Psoas muscle (tissue), 8 donors: ENCODE data around the gene CCL21. TPM values are rescaled to one million over a fixed set of nuclear protein-coding genes. Genes with fewer than 3 reads are reported as not detected.
"Not testable (repeated sequence)": the region's sequence is repeated elsewhere in the genome, so short reads cannot be mapped to it uniquely, and the experiment has no call there.

Source experiments
- ATAC-seq, 4 donors: fragments of 200-7000 bp; cut with Tn5 transposase; one replicate each; pipeline ENCODE4 v1.9.1; 2020; ENCODE audit warnings: moderate library complexity in 3 of 4, mild to moderate bottlenecking in 2 of 4
- DNase-seq, 2 donors: peaks; one replicate each; pipeline ENCODE4 v3.0.0-alpha.2; 2020
- H3K27ac ChIP-seq: fragments of 200-600 bp; one replicate; pipeline ENCODE4 v1.8.0; 2022
- H3K27me3 ChIP-seq, 3 donors: fragments of 200-600 bp in 1 of 3; one replicate each; pipeline versions ENCODE4 v1.6.1 to v1.8.0; 2013 to 2022; ENCODE audit warnings: low read length in 2 of 3, mild to moderate bottlenecking in 2 of 3, moderate library complexity in 1 of 3; ENCODE audit not compliant: insufficient read depth in 3 of 3
- H3K36me3 ChIP-seq, 2 donors: fragments of 200-600 bp in 1 of 2; one replicate each; pipeline versions ENCODE4 v1.6.1 to v1.8.0; 2013 to 2022; ENCODE audit warnings: low read depth in 1 of 2, mild to moderate bottlenecking in 1 of 2, moderate library complexity in 1 of 2; ENCODE audit not compliant: insufficient read depth in 1 of 2
- H3K4me1 ChIP-seq: fragments of 200-600 bp; one replicate; pipeline ENCODE4 v1.8.0; 2022
- H3K4me3 ChIP-seq: fragments of 200-600 bp; one replicate; pipeline ENCODE4 v1.8.0; 2022; ENCODE audit warnings: mild to moderate bottlenecking
- H3K9me3 ChIP-seq: fragments of 200-600 bp; one replicate; pipeline ENCODE4 v1.8.0; 2022
- WGBS, 3 donors: extraction: QIAGEN DNeasy Blood & Tissue Kit; methylation state at CpG; one replicate each; pipeline versions ENCODE4 v1.1.6 to v1.1.7; 2013; 5-methylcytosine and 5-hydroxymethylcytosine counted together
- intact Hi-C, 2 donors: fragments of 100-400 bp; cut with DNase I; formaldehyde crosslinking; loops; one replicate each; pipeline versions ENCODE4 v1.11.0 to v1.14.2; 2022
- polyA plus RNA-seq, 3 donors: library from polyadenylated mRNA; stranded (reverse); fragments of 200-250 nt; gene quantifications; one replicate each; pipeline ENCODE4 v1.2.3, GENCODE V29; 2013
- total RNA-seq, 4 donors: library from RNA; stranded (reverse); fragmentation: NEBNext Ultra II Directional in 2 of 4; extraction: Animal tissue kit (Norgen Biotek cat#: 25700) in 2 of 4; gene quantifications; one replicate each; pipeline versions ENCODE4 v1.2.1 to v1.2.4, GENCODE V29; 2021 to 2023
- TF ChIP-seq, protein P1 (sequence below): fragments of 200-600 bp; IDR thresholded peaks from one replicate; pipeline ENCODE4 v1.8.0; 2022; ENCODE audit warnings: antibody characterized with exemption
- donor health status: healthy with polysubstance abuse.
- donor health status: DM: no; HTN: no; CAD: no; lungs with moderate emphysema.
- donor health status: Bipolar disorder and iron deficiency.
- donor health status: healthy.
- donor health status: DM: yes; HTN: yes; CAD: no.
- donor health status: DM: no; HTN: no; CAD: no.
- donor health status: DM: no; HTN: no; CAD: no.
- donor health status: DM: yes; HTN: yes; CAD: no.

Gene CCL21
- total and polyA plus RNA-seq, 7 donors, result 1.3 to 3.8 (median 2.9) TPM

- WGBS, 3 donors, result 89 to 93% (median 93%) methylated on average over 2 of the region's 2 CpGs
- Histone ChIP-seq H3K27ac (no peak overlapping the region), H3K4me1 (no peaks in the 10 kb centered on the region), H3K27me3 (no peaks in the 10 kb centered on the region), H3K36me3 (no peaks in the 10 kb centered on the region), H3K9me3 (no peaks in the 10 kb centered on the region), H3K4me3 (no peak overlapping the region)
- intact Hi-C loops, result no loop called here
- TF ChIP-seq, protein P1, sequence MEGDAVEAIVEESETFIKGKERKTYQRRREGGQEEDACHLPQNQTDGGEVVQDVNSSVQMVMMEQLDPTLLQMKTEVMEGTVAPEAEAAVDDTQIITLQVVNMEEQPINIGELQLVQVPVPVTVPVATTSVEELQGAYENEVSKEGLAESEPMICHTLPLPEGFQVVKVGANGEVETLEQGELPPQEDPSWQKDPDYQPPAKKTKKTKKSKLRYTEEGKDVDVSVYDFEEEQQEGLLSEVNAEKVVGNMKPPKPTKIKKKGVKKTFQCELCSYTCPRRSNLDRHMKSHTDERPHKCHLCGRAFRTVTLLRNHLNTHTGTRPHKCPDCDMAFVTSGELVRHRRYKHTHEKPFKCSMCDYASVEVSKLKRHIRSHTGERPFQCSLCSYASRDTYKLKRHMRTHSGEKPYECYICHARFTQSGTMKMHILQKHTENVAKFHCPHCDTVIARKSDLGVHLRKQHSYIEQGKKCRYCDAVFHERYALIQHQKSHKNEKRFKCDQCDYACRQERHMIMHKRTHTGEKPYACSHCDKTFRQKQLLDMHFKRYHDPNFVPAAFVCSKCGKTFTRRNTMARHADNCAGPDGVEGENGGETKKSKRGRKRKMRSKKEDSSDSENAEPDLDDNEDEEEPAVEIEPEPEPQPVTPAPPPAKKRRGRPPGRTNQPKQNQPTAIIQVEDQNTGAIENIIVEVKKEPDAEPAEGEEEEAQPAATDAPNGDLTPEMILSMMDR, result no peak
- ATAC-seq, result no peak
- DNase-seq, result no peak
Measured at GRCh38 chr9:34742710-34743109, 32.8 kb upstream of the CCL21 start.

DNA sequence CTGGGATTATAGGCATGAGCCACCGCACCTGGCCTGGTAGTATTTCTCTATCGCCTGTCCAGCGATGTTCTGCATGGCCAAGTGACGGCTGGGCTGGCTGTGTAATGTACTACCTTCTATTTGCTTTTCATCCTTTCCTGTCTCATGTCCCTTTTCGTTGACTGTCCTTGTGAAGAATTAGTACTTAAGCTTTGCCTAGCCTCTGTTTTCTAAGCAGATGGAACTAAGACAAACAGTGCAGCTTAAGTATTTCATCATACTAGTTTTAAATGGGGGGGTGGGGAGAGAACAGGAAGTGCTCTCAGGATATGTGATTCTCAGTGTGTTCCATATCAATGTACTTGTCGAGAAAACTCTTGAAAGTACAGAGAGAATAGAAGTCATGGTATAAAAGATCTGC lies 31.7 kb upstream of the CCL21 start:
- Histone ChIP-seq H3K36me3 (no peaks in the 10 kb centered on the region), H3K27me3 (no peaks in the 10 kb centered on the region), H3K27ac (no peak overlapping the region), H3K9me3 (no peaks in the 10 kb centered on the region), H3K4me1 (no peaks in the 10 kb centered on the region), H3K4me3 (no peak overlapping the region)
- TF ChIP-seq, protein P1, result no peak
- DNase-seq (no peak), ATAC-seq (no peak)
- WGBS, 3 donors, result 82 to 84% (median 84%) methylated on average over 6 of the region's 6 CpGs
- intact Hi-C loops, result no loop called here

- H3K4me1 ChIP-seq, ATAC-seq, intact Hi-C loops, H3K9me3 ChIP-seq, H3K27ac ChIP-seq, H3K27me3 ChIP-seq, H3K4me3 ChIP-seq, DNase-seq, H3K36me3 ChIP-seq: not testable (repeated sequence)
- WGBS, 3 donors, result 91 to 96% (median 95%) methylated on average over 15 to 27 of the region's 27 CpGs
Measured at GRCh38 chr9:34740176-34740575, 30.2 kb upstream of the CCL21 start.

- TF ChIP-seq, protein P1, result no peak
- DNase-seq (no peak), ATAC-seq (no peak)
- Histone ChIP-seq H3K9me3 (no peaks in the 10 kb centered on the region), H3K4me3 (no peak overlapping the region), H3K4me1 (no peaks in the 10 kb centered on the region), H3K27ac (no peak overlapping the region), H3K36me3 (no peaks in the 10 kb centered on the region), H3K27me3 (no peaks in the 10 kb centered on the region)
- intact Hi-C loops, result no loop called here
- 63 to 77% (median 67%) methylated on average over 6 of the region's 6 CpGs for WGBS, 3 donors
Measured at GRCh38 chr9:34737677-34738260, 27.8 kb upstream of the CCL21 start.

DNA sequence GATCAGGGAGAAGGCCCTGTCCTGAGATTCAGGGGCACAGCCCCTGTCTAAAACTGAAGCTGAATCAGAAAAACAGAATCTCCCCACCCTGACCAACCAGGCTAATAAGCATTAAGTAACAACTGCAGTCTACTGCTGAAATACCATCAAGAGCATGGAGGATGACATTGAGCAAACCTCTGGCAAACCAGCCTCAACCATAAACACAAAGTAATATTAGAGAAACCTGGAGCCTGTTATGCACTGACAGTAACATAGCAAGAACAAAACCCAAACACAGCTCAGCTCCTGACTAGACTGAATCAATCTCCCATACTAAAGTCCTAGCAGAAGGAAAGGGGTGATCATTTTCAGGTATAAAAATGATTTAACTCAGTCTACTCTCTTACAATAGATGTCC lies 24.8 kb upstream of the CCL21 start:
- H3K27ac ChIP-seq, result no peak overlapping the region
- no peaks in the 10 kb centered on the region for H3K9me3 ChIP-seq
- DNase-seq (no peak), ATAC-seq (no peak)
- H3K36me3 ChIP-seq, result no peaks in the 10 kb centered on the region
- TF ChIP-seq, protein P1, result no peak
- no peaks in the 10 kb centered on the region for H3K27me3 ChIP-seq
- intact Hi-C loops, result no loop called here
- H3K4me1 ChIP-seq, result no peaks in the 10 kb centered on the region
- no peak overlapping the region for H3K4me3 ChIP-seq
